ENCODE data around the gene ZFY. TPM values are rescaled to one million over a fixed set of nuclear protein-coding genes. Genes with fewer than 3 reads are reported as not detected.

ZFY gene
- total and polyA plus RNA-seq, 2 of the 8 experiments (the other 6 are each of a cell fraction or from before 2014, with no cell fraction given), result 1.5 to 8.9 TPM

DNA sequence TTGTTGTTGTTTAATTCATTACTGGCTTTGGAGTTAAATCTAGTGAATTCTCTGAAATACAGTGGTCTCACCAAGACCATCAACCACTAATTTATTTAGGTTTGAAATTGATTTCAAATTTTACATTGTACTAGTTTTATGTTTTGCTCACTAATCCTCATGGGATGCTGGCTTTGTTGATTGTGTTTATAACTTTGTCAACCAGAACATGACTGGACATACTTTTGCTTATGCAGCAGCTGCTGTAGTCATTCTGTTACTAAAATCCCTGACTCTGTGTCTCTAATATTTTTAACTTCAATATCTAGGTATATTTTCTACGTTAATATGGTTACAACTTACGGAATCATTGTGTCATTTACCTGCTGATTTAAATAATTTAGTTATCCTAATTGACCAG is 26.9 kb downstream of the ZFY start (continued):
- TF ChIP-seq SRF (IDR thresholded peaks at IDR 0.05; ENCODE audit: low read depth, low read length), result no peak
- no peak for TF ChIP-seq CHD1 (IDR thresholded peaks at IDR 0.05; ENCODE audit: low read depth, low read length)
- TF ChIP-seq, protein P1, sequence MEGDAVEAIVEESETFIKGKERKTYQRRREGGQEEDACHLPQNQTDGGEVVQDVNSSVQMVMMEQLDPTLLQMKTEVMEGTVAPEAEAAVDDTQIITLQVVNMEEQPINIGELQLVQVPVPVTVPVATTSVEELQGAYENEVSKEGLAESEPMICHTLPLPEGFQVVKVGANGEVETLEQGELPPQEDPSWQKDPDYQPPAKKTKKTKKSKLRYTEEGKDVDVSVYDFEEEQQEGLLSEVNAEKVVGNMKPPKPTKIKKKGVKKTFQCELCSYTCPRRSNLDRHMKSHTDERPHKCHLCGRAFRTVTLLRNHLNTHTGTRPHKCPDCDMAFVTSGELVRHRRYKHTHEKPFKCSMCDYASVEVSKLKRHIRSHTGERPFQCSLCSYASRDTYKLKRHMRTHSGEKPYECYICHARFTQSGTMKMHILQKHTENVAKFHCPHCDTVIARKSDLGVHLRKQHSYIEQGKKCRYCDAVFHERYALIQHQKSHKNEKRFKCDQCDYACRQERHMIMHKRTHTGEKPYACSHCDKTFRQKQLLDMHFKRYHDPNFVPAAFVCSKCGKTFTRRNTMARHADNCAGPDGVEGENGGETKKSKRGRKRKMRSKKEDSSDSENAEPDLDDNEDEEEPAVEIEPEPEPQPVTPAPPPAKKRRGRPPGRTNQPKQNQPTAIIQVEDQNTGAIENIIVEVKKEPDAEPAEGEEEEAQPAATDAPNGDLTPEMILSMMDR (IDR thresholded peaks at IDR 0.05; ENCODE audit: control extremely low read depth in 1 of 3, insufficient read depth in 1 of 3, low read depth in 1 of 3, low read length in 3 of 3), result no peak
- TF ChIP-seq RFX5 (IDR thresholded peaks at IDR 0.05; ENCODE audit: borderline replicate concordance, low read depth, low read length), result no peak
- TF ChIP-seq SIRT6 (IDR thresholded peaks at IDR 0.05; ENCODE audit: low read length), result no peak

Measured in H1 (cell line).